ENCODE data around the gene CRAT. TPM values are rescaled to one million over a fixed set of nuclear protein-coding genes. Genes with fewer than 3 reads are reported as not detected.
A peak's percentile ranks its signal among the peaks of the same experiment; 100 is the strongest.

CRAT gene
- total and polyA plus RNA-seq, 9 donors = 26.0 to 54.9 (median 41.6) TPM

DNA sequence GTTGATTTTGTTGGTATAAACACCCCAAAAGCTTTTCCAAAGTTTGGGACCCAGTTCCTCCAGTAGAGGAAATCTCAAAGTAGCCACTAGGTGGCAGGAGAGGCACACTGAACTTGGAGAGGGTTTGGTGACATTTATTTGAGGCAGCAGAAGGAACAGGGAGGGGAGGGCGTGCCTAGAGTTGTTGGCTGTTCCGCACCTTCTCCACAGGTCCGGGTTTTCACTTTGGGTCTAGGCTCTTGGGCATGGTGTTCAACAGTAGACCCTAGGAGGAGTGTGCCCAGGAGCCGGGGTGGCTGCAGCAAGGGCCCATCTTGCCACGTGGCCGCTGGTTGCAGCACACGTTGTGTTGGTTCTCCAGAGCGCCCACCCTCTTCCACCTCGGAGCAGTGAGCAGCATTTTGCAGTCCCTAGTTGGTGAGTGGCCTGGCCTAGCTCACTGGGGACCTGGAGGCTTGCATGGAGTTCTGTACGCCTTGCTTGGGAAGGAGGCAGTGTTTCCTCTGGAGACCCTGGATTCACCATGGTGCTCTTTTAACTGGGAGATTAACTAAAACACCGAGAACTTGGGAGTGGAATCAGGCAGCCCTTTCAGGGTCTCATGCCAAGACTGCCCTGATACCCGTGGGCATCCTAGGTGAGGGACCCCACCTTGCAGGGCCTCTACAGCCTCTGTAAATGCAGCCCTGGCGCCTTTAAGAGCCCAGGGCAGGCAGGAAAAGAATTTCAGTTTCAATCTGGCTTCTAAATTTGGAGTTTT is 28.8 kb upstream of the CRAT start:
- Histone ChIP-seq H3K27ac (ENCODE audit: low read length) (peak overlapping the region; percentile 100), H3K9me3 (replicated peaks; ENCODE audit: control insufficient read depth, low read depth, low read length) (no peaks in the 10 kb centered on the region), H3K4me1 (ENCODE audit: control insufficient read depth, insufficient read depth, low read length) (peaks cover 71% of the 10 kb centered on the region), H3K4me3 (ENCODE audit: low read length) (peak overlapping the region; percentile 59), H3K36me3 (ENCODE audit: control insufficient read depth, insufficient read depth, low read length) (peaks cover 55% of the 10 kb centered on the region), H3K27me3 (ENCODE audit: control insufficient read depth, insufficient read depth, low read length) (no peaks in the 10 kb centered on the region)
- 3% methylated on average over 11 of the region's 13 CpGs for WGBS (ENCODE audit: insufficient coverage)
- DNase-seq = peak; percentile 96

DNA sequence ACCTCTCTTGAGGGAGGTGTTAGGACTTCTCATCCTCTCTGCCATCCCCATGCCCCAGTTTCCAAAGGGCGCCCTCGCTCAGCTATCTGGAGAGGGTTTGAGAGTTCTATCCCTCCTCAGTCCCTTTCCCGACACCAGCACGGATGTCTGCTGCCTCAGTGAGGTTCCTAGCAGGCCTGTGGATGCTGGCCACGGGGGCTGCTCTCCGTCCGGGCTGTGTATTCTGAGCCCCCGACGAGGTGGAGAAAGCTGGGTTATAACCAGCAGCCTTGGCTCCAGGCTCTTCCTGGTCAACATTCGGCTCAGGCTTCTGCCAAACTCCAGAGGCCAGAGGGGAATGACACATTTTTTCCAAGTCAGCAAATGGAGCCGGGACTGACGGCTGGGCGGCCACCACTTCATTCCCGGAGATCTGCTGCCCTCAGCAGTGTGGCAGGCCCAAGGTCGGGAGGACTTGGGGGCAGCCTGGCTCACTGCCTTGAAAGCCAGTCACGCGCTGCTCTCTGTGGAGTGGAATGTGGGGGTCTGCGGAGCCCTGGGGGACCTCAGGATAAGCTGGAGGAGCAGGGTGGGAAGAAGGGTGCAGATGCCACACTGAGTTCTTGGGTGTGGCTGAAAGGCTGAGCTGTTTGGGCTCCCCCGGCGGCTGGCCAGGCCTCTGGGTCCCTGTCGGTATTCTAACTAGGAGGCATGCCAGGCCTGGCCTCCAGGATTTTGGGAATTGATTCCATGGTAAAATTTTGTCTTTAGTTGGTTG is 28.1 kb upstream of the CRAT start:
- no peaks in the 10 kb centered on the region for H3K9me3 ChIP-seq (replicated peaks; ENCODE audit: control insufficient read depth, low read depth, low read length)
- 30% methylated on average over 15 of the region's 21 CpGs for WGBS (ENCODE audit: insufficient coverage)
- no peak overlapping the region for H3K4me3 ChIP-seq (ENCODE audit: low read length)
- H3K27me3 ChIP-seq (ENCODE audit: control insufficient read depth, insufficient read depth, low read length) = no peaks in the 10 kb centered on the region
- H3K36me3 ChIP-seq (ENCODE audit: control insufficient read depth, insufficient read depth, low read length) = peaks cover 54% of the 10 kb centered on the region
- peak; percentile 86 for DNase-seq
- peaks cover 64% of the 10 kb centered on the region for H3K4me1 ChIP-seq (ENCODE audit: control insufficient read depth, insufficient read depth, low read length)
- peak overlapping the region; percentile 100 for H3K27ac ChIP-seq (ENCODE audit: low read length)

DNA sequence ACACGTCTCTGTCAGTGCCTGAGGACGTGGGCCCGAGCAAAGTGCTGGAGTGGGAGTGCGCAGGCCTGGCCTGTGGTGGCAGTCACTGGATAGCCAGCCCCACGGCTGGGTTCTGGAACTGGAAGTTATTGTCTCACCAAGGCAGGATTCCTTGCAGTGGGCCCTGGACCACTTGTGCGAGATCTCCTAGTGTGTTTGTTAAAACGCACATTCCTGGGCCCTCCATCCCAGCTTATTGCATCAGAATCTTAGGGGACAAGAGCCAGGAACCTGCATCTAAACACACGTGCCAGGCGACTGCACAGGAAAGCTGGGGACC is 27.5 kb upstream of the CRAT start:
- 78% methylated on average over 9 of the region's 9 CpGs for WGBS (ENCODE audit: insufficient coverage)
- Histone ChIP-seq H3K27ac (ENCODE audit: low read length) (peak overlapping the region; percentile 100), H3K9me3 (replicated peaks; ENCODE audit: control insufficient read depth, low read depth, low read length) (no peaks in the 10 kb centered on the region), H3K4me1 (ENCODE audit: control insufficient read depth, insufficient read depth, low read length) (peaks cover 59% of the 10 kb centered on the region), H3K4me3 (ENCODE audit: low read length) (no peak overlapping the region), H3K36me3 (ENCODE audit: control insufficient read depth, insufficient read depth, low read length) (peaks cover 52% of the 10 kb centered on the region), H3K27me3 (ENCODE audit: control insufficient read depth, insufficient read depth, low read length) (no peaks in the 10 kb centered on the region)
- DNase-seq = no peak

DNA sequence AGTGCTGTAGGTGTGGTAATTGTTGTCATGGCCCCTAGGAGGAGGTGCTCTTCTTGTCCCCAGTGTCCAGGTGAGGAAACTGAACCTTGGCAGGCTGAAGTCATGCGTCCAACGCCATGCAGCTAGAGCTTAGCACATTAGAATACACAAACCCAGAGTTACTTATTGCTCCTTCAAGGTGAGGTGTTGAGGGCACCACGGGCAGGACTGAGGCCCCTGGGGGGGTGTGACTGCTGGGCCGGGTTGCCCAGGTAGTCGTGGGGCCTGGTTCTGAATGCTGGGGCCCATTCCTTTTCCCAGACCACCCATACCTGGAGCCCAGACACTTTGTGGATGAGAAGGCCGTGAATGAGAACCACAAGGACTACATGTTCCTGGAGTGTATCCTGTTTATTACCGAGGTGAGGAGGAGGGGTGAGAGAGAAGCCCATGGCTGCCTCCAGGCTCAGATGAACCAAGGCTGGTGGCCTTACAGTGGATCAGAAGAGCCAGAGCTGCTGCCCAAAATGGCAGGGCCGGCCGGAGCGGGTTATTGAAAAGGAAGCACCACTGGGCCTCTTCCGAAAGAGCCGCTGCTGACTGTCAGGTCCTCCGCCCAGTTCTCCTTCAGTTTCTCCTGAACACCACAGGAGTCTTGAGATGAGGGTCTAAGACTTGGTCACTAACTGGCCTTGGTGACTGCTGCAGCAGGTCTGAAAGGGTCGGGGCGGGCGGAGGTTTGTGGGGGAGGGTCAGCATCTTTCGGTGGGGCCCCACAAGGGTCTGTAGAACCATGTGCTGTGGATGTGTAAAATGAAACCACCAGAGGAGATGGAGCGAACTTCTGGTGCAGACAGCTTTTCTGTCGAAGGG is 26.9 kb upstream of the CRAT start:
- no peak for DNase-seq
- Histone ChIP-seq H3K27me3 (ENCODE audit: control insufficient read depth, insufficient read depth, low read length) (no peaks in the 10 kb centered on the region), H3K9me3 (replicated peaks; ENCODE audit: control insufficient read depth, low read depth, low read length) (no peaks in the 10 kb centered on the region), H3K4me3 (ENCODE audit: low read length) (no peak overlapping the region), H3K27ac (ENCODE audit: low read length) (peak overlapping the region; percentile 100), H3K36me3 (ENCODE audit: control insufficient read depth, insufficient read depth, low read length) (peaks cover 52% of the 10 kb centered on the region), H3K4me1 (ENCODE audit: control insufficient read depth, insufficient read depth, low read length) (peaks cover 53% of the 10 kb centered on the region)
- 67% methylated on average over 10 of the region's 19 CpGs for WGBS (ENCODE audit: insufficient coverage)

DNA sequence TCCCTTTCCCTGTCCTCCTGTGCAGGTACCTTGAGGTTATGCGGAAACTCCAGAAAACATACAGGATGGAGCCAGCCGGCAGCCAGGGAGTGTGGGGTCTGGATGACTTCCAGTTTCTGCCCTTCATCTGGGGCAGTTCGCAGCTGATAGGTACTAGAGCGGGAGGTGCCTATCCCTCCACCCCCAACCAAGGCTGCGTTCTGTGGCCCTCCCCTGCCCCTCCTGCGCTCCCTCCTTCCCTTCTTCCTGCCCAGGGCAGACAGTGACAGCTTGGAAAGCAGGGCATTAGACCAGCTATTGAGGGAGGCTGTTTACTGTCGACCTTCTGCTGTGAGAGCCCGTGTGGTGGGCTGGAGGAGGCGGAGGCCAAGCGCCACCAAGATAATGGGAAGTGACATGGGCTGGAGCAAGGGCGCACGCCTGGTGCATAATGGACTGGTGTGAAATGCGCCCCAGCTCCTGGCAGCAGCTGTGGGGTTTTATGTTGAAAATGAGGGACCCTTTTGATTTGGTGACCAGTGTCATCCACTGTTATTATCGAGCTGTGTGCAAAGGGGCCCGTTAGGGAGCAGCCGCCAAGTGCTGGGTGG is 25.9 kb upstream of the CRAT start:
- peaks cover 49% of the 10 kb centered on the region for H3K36me3 ChIP-seq (ENCODE audit: control insufficient read depth, insufficient read depth, low read length)
- DNase-seq = no peak

DNA sequence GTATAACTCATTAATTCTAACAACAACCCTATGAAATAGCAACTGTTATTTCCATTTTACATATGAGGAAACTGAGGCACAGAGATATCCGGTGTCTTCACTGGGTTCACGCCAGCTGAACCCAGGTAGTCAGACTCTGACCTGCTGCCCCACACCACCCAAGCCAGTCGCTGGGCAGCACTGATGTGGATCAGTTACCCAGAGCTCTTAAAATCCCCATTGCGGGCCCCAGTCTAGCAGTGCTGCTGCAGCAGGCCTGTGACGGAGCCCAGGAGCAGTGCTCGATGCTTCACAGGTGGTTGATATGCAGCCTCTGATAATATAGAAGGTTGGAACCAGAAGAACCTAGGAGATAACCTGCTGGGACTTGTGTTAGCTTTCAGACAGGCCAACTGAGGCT is 24.9 kb upstream of the CRAT start:
- WGBS (ENCODE audit: insufficient coverage) = 79% methylated on average over 6 of the region's 6 CpGs
- DNase-seq = no peak
- Histone ChIP-seq H3K4me1 (ENCODE audit: control insufficient read depth, insufficient read depth, low read length) (peaks cover 36% of the 10 kb centered on the region), H3K27me3 (ENCODE audit: control insufficient read depth, insufficient read depth, low read length) (no peaks in the 10 kb centered on the region), H3K9me3 (replicated peaks; ENCODE audit: control insufficient read depth, low read depth, low read length) (no peaks in the 10 kb centered on the region), H3K36me3 (ENCODE audit: control insufficient read depth, insufficient read depth, low read length) (peaks cover 60% of the 10 kb centered on the region), H3K4me3 (ENCODE audit: low read length) (no peak overlapping the region), H3K27ac (ENCODE audit: low read length) (no peak overlapping the region)

More for the DNA sequence above, 25.9 kb upstream of the CRAT start:
- Histone ChIP-seq H3K4me3 (ENCODE audit: low read length) (no peak overlapping the region), H3K9me3 (replicated peaks; ENCODE audit: control insufficient read depth, low read depth, low read length) (no peaks in the 10 kb centered on the region), H3K27ac (ENCODE audit: low read length) (no peak overlapping the region), H3K27me3 (ENCODE audit: control insufficient read depth, insufficient read depth, low read length) (no peaks in the 10 kb centered on the region), H3K4me1 (ENCODE audit: control insufficient read depth, insufficient read depth, low read length) (peaks cover 44% of the 10 kb centered on the region)
- 67% methylated on average over 9 of the region's 16 CpGs for WGBS (ENCODE audit: insufficient coverage)

DNA sequence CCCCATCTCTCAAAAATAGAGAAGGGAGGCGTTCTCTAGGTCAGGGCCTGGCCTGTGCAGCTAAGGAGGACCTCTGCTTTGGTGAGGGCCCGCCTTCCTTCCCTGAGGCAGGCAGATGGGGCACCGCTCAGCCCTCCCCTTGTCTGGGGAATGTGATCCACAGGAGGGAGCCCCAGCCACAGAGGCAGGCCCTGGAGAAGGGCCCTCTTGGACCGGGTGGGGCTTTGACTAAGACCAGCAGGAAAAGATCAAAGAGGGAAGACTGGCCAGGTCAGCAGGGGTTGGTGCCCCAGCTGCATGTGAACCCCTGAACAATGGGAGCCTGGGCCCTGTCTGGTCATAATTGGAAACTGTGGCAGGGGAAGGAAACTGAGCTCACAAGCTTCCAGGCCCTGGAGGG is 22.5 kb upstream of the CRAT start:
- H3K4me1 ChIP-seq (ENCODE audit: control insufficient read depth, insufficient read depth, low read length) = peaks cover 14% of the 10 kb centered on the region
- H3K36me3 ChIP-seq (ENCODE audit: control insufficient read depth, insufficient read depth, low read length) = peaks cover 73% of the 10 kb centered on the region
- WGBS (ENCODE audit: insufficient coverage) = 77% methylated on average over 4 of the region's 4 CpGs
- no peak for DNase-seq
- H3K27ac ChIP-seq (ENCODE audit: low read length) = no peak overlapping the region
- H3K9me3 ChIP-seq (replicated peaks; ENCODE audit: control insufficient read depth, low read depth, low read length) = no peaks in the 10 kb centered on the region
- no peak overlapping the region for H3K4me3 ChIP-seq (ENCODE audit: low read length)
- H3K27me3 ChIP-seq (ENCODE audit: control insufficient read depth, insufficient read depth, low read length) = no peaks in the 10 kb centered on the region

DNA sequence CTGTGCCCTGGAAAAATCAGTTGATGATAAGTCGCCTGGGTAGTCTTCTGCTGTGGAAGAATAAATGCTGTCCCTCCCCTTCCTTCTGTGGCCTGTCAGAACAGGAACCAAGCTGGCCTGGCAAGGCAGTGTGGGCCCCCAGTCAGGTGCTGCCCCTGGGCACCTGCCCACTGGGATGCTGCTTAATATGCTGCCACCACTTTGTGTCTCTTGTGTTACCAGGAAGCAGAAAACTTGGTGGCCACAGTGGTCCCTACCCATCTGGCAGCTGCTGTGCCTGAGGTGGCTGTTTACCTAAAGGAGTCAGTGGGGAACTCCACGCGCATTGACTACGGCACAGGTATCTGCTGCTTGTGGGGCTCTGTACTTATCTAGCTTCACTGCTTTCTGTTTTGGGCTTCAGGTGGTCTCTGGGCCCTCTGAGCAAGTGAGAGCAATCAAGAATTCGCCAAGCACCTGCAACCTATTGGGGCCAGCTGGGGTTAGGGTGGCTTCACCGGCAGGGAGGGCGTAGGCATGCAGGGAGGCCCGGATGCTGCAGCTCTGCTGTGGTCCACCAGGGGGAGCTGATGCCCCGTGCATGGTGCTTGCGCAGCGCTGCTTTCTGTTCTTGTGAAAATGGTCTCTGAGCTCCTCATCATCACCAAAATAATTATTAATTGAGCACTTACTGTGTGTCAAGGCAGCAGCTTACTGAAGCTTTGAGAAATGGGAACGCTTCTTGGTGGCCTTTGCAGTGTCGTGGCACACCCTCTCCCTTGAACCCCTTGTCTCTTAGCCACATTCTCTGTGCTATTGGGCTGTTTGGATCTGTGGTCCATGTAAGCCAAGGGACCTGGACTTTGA is 20.9 kb upstream of the CRAT start:
- no peak overlapping the region for H3K4me3 ChIP-seq (ENCODE audit: low read length)
- DNase-seq = peak; percentile 71
- peaks cover 69% of the 10 kb centered on the region for H3K36me3 ChIP-seq (ENCODE audit: control insufficient read depth, insufficient read depth, low read length)
- no peak overlapping the region for H3K27ac ChIP-seq (ENCODE audit: low read length)
- peaks cover 4% of the 10 kb centered on the region for H3K4me1 ChIP-seq (ENCODE audit: control insufficient read depth, insufficient read depth, low read length)
- 40% methylated on average over 11 of the region's 13 CpGs for WGBS (ENCODE audit: insufficient coverage)
- H3K9me3 ChIP-seq (replicated peaks; ENCODE audit: control insufficient read depth, low read depth, low read length) = no peaks in the 10 kb centered on the region
- no peaks in the 10 kb centered on the region for H3K27me3 ChIP-seq (ENCODE audit: control insufficient read depth, insufficient read depth, low read length)

DNA sequence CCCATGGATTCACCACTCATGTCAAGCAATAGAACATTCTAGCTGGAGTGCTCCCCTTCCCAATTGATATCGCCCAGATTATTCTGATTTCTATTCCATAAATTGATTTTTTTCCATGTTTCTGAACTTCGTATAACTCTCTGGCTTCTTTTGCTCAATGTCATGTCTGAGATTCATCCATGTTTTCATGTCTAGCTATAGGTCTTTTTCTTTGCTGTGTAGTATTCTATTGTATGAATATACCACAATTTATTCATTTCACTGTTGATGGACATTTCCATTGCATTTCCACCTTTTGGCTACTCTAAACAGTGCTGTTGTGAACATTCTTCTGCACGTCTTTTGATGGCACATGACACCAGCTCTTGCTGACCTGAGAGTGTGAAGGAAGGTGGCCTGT is 20.2 kb upstream of the CRAT start:
- peaks cover 4% of the 10 kb centered on the region for H3K4me1 ChIP-seq (ENCODE audit: control insufficient read depth, insufficient read depth, low read length)
- H3K27me3 ChIP-seq (ENCODE audit: control insufficient read depth, insufficient read depth, low read length) = no peaks in the 10 kb centered on the region
- no CpG with 5 or more reads among the region's 3 CpGs for WGBS (ENCODE audit: insufficient coverage)
- DNase-seq = no peak
- no peaks in the 10 kb centered on the region for H3K9me3 ChIP-seq (replicated peaks; ENCODE audit: control insufficient read depth, low read depth, low read length)
- peaks cover 66% of the 10 kb centered on the region for H3K36me3 ChIP-seq (ENCODE audit: control insufficient read depth, insufficient read depth, low read length)
- H3K4me3 ChIP-seq (ENCODE audit: low read length) = no peak overlapping the region
- H3K27ac ChIP-seq (ENCODE audit: low read length) = no peak overlapping the region

Data from muscle of leg (tissue), 11 donors.